GM18526 (cell line): ENCODE results near the gene MCM3AP.
A peak's percentile ranks its signal among the peaks of the same experiment; 100 is the strongest.

Source experiments
- POLR2A ChIP-seq: IDR thresholded peaks from 3 replicates; pipeline ENCODE4 v1.6.1; 2011; ENCODE audit not compliant: insufficient read length; ENCODE audit errors: extremely low read depth

The MCM3AP gene

GRCh38 chr21:46291561-46291960 lies 6.2 kb upstream of the MCM3AP start:
- no peak for TF ChIP-seq POLR2A

- no peak for TF ChIP-seq POLR2A
Measured at GRCh38 chr21:46289655-46290179, 4.3 kb upstream of the MCM3AP start.

GRCh38 chr21:46287541-46287940 lies 2.1 kb upstream of the MCM3AP start:
- no peak for TF ChIP-seq POLR2A

GRCh38 chr21:46286648-46287002 lies 1.2 kb upstream of the MCM3AP start:
- no peak for TF ChIP-seq POLR2A

DNA sequence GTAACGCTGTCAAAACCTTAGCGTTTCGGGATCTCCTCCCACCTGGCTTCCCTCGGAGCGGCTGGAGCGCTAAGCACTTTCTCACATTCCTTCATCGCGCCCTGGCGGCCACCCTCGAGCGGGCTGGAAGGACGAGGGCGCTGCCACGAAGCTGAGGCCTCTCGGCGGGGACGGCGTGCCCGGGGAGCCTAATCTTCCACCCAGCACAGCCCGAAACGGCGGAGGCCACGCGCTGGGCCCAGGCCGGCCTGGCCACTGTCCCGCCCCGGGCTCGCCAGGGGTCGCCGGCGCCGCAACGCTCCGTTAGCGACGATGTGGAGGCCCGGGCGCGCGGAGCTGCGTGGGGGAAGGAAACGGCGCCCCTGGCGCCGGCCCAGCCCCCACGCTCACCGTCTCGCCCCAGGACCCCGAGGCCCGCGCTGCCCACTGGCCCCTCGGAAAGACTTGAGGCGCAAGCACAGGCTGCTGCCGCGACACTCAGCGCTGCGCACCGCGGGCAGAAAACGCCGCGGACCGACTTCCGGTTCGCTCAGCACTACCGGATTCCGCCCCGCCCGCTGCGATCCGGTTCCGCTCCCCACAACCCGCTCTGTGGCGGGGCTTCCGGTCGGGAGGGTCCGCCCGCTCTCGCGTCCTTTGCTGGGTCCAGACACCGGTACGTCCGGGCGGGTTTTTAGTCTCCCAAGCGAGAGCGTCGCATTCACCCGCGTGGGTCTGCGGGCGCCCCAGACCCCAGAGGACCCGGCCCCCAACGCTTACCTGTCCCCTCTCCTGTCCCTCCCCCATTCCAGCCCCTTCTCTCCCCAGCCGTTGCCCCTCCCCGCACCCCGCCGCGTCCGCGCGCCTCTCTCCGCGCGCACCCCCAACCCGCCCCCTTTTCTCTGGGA lies 593 bp upstream of the MCM3AP start, which contains the start of gene YBEY:
YBEY (plus strand) TSS at position 582 of the 887 bp plus-strand sequence. CDS start 572 bp downstream, outside the sequence.
- TF ChIP-seq POLR2A: peak; percentile 81

DNA sequence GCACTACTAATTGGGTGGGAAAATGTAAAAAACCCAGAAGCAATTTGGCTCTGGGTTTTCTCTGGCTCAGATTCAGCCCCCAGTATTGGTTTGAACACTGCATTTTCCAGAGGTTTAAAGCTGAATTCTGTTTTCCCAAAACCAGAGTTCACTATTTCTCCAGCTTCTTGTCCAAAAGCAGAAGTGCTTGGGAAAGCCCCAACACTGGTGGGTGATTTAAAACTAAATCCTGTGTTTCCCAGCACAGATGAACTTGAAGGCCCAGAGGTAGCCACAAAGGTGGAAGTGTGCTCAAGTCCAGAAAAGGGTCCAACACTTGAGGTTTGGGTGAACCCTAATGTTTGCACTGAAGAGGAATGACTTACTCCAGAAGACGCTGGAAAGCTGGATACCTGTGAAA lies 678 bp downstream of the MCM3AP start:
- TF ChIP-seq POLR2A: no peak

DNA sequence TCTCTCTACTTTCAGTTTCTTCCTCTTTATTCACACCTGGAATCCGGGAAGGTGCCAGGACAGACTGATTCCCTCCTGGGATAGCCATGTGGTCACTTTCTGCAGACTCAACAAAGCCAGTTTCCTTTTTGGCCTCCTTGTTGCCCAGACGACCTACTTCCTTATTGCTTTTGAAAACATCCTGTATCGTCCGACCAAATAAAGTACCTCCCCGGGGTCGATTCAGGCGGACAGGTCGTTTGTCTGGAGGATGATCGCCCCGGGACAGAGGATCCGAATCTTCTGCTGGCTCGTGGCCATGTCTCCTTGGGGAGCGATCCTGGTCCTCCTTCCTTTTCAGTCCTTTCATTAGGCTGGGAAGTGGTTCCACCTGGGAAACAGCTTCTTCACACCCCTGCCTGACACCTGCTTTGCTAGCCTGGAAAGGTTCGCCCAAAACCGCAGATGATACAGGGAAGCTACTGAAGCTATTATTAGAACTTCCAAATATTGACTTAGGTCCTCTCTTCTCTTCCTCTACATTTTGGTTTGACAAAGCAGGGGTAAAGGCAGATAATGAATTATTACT lies 1.2 kb downstream of the MCM3AP start:
- TF ChIP-seq POLR2A: no peak

- TF ChIP-seq POLR2A: no peak
Measured at GRCh38 chr21:46274797-46275390, 10.5 kb downstream of the MCM3AP start.

DNA sequence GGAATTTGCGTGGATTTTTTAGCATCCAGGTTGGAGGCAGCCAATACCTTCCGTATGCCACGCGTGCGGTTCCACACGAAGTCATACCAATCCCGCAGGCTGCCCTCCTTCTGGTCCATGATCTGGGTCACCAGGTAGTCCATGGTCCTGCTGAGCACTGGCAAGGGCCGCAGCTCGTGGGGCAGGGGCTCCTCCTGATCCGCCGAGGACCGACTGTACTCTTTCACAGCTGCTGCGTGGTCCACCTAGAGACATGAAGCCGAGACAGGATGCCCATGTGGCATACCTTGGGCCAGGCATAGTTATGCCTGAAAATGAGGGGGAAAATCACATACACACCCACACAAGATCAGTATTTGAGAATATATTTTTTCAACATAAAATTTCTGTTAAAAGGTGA lies 12.1 kb downstream of the MCM3AP start:
- TF ChIP-seq POLR2A: no peak

DNA sequence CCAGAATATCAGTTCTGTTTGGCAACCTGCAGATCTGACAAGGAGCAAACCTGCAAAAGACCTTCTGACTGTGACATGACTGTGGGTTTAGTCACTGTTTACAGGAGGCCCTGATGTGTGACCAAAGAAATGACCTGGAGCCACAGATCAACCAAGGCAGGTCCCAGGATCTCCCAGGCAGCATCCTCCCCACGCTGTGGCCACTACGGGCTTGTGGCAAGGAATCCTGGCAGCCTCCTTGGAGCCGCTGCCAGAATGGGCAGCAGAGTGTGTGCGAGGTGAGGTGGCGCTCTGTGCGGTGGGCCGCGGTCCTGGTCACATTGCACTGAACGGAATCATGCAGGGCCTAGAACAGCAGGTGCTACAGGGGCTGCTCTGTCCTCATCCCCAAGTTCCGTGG lies 15.9 kb downstream of the MCM3AP start:
- TF ChIP-seq POLR2A: no peak

GRCh38 chr21:46268371-46268770 lies 17.0 kb downstream of the MCM3AP start:
- no peak for TF ChIP-seq POLR2A

DNA sequence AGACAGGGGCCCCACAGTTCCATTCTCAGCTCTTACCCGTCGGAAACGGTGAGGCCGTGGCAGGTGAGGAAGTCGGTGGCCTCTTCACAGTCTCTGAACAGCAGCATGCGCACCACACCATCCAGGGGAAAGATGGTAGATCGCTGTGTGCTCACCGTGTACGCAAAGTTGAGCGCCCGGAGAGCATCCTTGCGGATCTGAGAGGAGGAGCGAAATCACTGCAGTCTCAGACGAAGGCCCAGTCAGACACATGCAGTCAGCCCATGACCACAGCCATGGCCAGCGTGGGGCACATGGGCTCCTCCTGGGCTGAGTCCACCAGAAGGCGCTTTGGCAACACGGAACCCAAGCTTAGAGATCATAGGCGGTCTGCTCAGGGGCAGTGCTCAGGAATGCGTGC lies 18.5 kb downstream of the MCM3AP start:
- TF ChIP-seq POLR2A: no peak

GRCh38 chr21:46265736-46266525 lies 19.5 kb downstream of the MCM3AP start:
- no peak for TF ChIP-seq POLR2A

DNA sequence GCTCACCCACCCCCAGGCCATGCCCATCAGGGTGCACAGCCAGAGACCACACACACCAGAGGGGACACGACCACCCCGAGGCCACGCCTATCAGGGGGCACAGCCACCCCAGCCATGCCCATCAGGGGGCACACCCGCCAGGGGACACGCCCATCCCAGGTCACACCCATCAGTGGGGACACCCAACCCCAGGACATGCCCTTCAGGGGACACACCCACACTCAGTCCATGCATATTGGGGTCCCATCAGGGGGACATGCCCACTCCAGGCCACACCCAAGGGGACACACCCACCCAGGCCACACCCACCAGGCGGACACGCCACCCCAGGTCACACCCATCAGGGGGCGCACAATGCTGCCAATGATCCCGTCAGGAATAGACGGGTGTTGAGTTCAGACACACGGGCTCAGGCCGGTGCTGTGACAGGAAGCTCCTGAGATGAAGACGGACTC lies 20.7 kb downstream of the MCM3AP start:
- no peak for TF ChIP-seq POLR2A

- no peak for TF ChIP-seq POLR2A
Measured at GRCh38 chr21:46264046-46264689, 21.2 kb downstream of the MCM3AP start.
